ENCODE data around the gene ZNF771. TPM values are rescaled to one million over a fixed set of nuclear protein-coding genes. Genes with fewer than 3 reads are reported as not detected.
A peak's percentile ranks its signal among the peaks of the same experiment; 100 is the strongest.

The ZNF771 gene
- total and polyA plus RNA-seq, 9 of the 15 experiments (the other 6 are each of a cell fraction or from before 2014, with no cell fraction given) = 1.5 to 12.6 (median 4.4) TPM

DNA sequence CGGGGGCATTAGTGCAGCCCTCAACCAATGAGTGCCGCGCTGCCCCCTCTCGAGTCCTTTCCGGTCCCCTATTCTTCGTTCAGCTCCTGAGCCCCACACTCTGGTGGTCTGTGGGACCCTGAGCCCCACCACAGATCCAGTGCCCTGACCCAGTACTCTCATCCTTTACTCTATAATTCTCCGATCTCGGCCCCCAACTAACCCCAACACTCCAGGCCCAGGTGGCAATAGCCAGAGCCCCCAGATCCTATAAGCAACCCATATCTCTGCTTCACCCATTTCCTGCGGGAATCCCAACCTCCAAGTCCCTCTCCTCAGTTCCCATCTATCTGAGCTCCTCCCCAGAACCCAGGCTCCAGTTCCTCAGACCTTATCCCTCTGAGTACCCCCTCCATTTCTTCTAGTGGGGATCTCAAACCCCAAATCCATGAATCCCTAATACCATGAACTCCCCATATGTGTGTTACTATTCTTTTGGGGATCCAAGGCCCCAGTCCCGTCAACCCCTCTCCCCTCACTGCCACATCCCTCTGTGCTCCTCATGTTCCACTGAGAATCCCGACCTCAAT, 36.1 kb upstream of the ZNF771 start (continued):
- TF ChIP-seq CREB1 (IDR thresholded peaks at IDR 0.05) = no peak
- 0 out of 2 replicates have a peak, but pooled peaks have one; percentile 8 for TF ChIP-seq CREB1 (CRISPR knock-in tag; IDR thresholded peaks at IDR 0.05)
- TF ChIP-seq ZNF140 (CRISPR knock-in tag; IDR thresholded peaks at IDR 0.05) = no peak
- no peak for TF ChIP-seq ZZZ3 (IDR thresholded peaks at IDR 0.05)
- no peak for TF ChIP-seq BRF1 (IDR thresholded peaks at IDR 0.05; ENCODE audit: borderline replicate concordance, extremely low read depth, insufficient read length)
- TF ChIP-seq ZNF583 (CRISPR knock-in tag; IDR thresholded peaks at IDR 0.05) = no peak
- no peak for TF ChIP-seq GTF2F1 (IDR thresholded peaks at IDR 0.05; ENCODE audit: low read depth, low read length)
- TF ChIP-seq DNMT1 (IDR thresholded peaks at IDR 0.05) = no peak
- TF ChIP-seq PTRF (tag; IDR thresholded peaks at IDR 0.05) = no peak
- TF ChIP-seq NR3C1 (CRISPR knock-in tag; IDR thresholded peaks at IDR 0.05) = no peak
- TF ChIP-seq ZNF224 (CRISPR knock-in tag; IDR thresholded peaks at IDR 0.05) = no peak
- TF ChIP-seq ZNF253 (CRISPR knock-in tag; conservative IDR thresholded peaks at IDR 0.05) = no peak
- TF ChIP-seq, protein P1, sequence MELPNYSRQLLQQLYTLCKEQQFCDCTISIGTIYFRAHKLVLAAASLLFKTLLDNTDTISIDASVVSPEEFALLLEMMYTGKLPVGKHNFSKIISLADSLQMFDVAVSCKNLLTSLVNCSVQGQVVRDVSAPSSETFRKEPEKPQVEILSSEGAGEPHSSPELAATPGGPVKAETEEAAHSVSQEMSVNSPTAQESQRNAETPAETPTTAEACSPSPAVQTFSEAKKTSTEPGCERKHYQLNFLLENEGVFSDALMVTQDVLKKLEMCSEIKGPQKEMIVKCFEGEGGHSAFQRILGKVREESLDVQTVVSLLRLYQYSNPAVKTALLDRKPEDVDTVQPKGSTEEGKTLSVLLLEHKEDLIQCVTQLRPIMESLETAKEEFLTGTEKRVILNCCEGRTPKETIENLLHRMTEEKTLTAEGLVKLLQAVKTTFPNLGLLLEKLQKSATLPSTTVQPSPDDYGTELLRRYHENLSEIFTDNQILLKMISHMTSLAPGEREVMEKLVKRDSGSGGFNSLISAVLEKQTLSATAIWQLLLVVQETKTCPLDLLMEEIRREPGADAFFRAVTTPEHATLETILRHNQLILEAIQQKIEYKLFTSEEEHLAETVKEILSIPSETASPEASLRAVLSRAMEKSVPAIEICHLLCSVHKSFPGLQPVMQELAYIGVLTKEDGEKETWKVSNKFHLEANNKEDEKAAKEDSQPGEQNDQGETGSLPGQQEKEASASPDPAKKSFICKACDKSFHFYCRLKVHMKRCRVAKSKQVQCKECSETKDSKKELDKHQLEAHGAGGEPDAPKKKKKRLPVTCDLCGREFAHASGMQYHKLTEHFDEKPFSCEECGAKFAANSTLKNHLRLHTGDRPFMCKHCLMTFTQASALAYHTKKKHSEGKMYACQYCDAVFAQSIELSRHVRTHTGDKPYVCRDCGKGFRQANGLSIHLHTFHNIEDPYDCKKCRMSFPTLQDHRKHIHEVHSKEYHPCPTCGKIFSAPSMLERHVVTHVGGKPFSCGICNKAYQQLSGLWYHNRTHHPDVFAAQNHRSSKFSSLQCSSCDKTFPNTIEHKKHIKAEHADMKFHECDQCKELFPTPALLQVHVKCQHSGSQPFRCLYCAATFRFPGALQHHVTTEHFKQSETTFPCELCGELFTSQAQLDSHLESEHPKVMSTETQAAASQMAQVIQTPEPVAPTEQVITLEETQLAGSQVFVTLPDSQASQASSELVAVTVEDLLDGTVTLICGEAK (IDR thresholded peaks at IDR 0.05) = no peak
- TF ChIP-seq, protein P1 (CRISPR knock-in tag; IDR thresholded peaks at IDR 0.05) = no peak
- no peak for TF ChIP-seq JUN (IDR thresholded peaks at IDR 0.05; ENCODE audit: borderline replicate concordance, low read depth, low read length)
- TF ChIP-seq JUN (CRISPR knock-in tag; IDR thresholded peaks at IDR 0.05; ENCODE audit: borderline replicate concordance) = no peak
- no peak for TF ChIP-seq ZNF696 (CRISPR knock-in tag; conservative IDR thresholded peaks at IDR 0.05)
- no peak for TF ChIP-seq MYBL2 (IDR thresholded peaks at IDR 0.05; ENCODE audit: low read depth)
- no peak for TF ChIP-seq MYBL2 (CRISPR knock-in tag; IDR thresholded peaks at IDR 0.05; ENCODE audit: borderline replicate concordance)
- TF ChIP-seq CBFB (CRISPR knock-in tag; IDR thresholded peaks at IDR 0.05) = no peak
- peak; percentile 77; the same call in 1 of the 2 replicates for TF ChIP-seq ZBTB7A (IDR thresholded peaks at IDR 0.05; ENCODE audit: borderline replicate concordance, control insufficient read depth, low read depth, low read length)
- TF ChIP-seq HCFC1 (IDR thresholded peaks at IDR 0.05; ENCODE audit: low read depth, low read length) = no peak
- TF ChIP-seq SMARCA4 (IDR thresholded peaks at IDR 0.05) = no peak
- TF ChIP-seq CHCHD3 (CRISPR knock-in tag; IDR thresholded peaks at IDR 0.05) = no peak
- no peak for TF ChIP-seq SNIP1 (IDR thresholded peaks at IDR 0.05; ENCODE audit: low read depth)

All from K562 (cell line).